A549 (cell line): ENCODE measurements around the gene LUZP1.

Experiments used
- BHLHE40 ChIP-seq: IDR thresholded peaks from 2 replicates; pipeline ENCODE4 v1.6.1; 2012; ENCODE audit warnings: low read depth, low read length, inconsistent platforms
- CBX2 ChIP-seq: fragments of 200-600 bp; sonication (generic); IDR thresholded peaks from 2 replicates; pipeline ENCODE4 v1.6.1; 2016; ENCODE audit warnings: low read depth, mild to moderate bottlenecking, borderline replicate concordance
- CHD2 ChIP-seq: fragments of 150-350 bp; IDR thresholded peaks from 2 replicates; pipeline ENCODE4 v1.6.1; 2014; ENCODE audit warnings: low read length; ENCODE audit not compliant: partially characterized antibody
- CTCF ChIP-seq: fragments of >200 bp; sonication (Bioruptor Twin); formaldehyde crosslinking; IDR thresholded peaks from 3 replicates; pipeline ENCODE4 v1.5.1; 2016
- EP300 ChIP-seq, 2 experiments: fragments of >200 bp; sonication (Bioruptor Twin); formaldehyde crosslinking; IDR thresholded peaks; 2 replicates in 1 of 2; 3 replicates in 1 of 2; pipeline ENCODE4 v1.6.1; 2016 to 2017
- ESRRA ChIP-seq: fragments of 150-350 bp; IDR thresholded peaks from 2 replicates; pipeline ENCODE4 v1.6.1; 2014; ENCODE audit warnings: mild to moderate bottlenecking, low read length, borderline replicate concordance
- JUNB ChIP-seq: fragments of >200 bp; sonication (Bioruptor Twin); formaldehyde crosslinking; IDR thresholded peaks from 2 replicates; pipeline ENCODE4 v1.6.1; 2016
- MAX ChIP-seq: IDR thresholded peaks from 2 replicates; pipeline ENCODE4 v1.6.1; 2012
- MYC ChIP-seq: IDR thresholded peaks from 2 replicates; pipeline ENCODE4 v1.6.1; 2012; ENCODE audit warnings: mild to moderate bottlenecking, inconsistent platforms, low read length, improper control_type of control experiment, borderline replicate concordance
- POLR2A ChIP-seq: IDR thresholded peaks from 2 replicates; pipeline ENCODE4 v1.6.1; 2012; ENCODE audit warnings: mild to moderate bottlenecking, low read length
- RFX5 ChIP-seq: fragments of 450-650 bp; IDR thresholded peaks from 2 replicates; pipeline ENCODE4 v1.7.1; 2014; ENCODE audit warnings: antibody characterized with exemption, mild to moderate bottlenecking, moderate library complexity
- RNF2 ChIP-seq: fragments of 200-600 bp; sonication (generic); IDR thresholded peaks from 2 replicates; pipeline ENCODE4 v1.6.1; 2016; ENCODE audit warnings: low read depth, mild to moderate bottlenecking, antibody characterized with exemption, moderate library complexity, borderline replicate concordance
- USF2 ChIP-seq: fragments of 450-650 bp; IDR thresholded peaks from 2 replicates; pipeline ENCODE4 v1.6.1; 2014; ENCODE audit warnings: antibody characterized with exemption
- ZFP36 ChIP-seq: fragments of 450-650 bp; IDR thresholded peaks from 2 replicates; pipeline ENCODE4 v1.6.1; 2014; ENCODE audit warnings: borderline replicate concordance; ENCODE audit not compliant: partially characterized antibody

- TF ChIP-seq CTCF (no peak), ESRRA (no peak), POLR2A (no peak), BHLHE40 (no peak), JUNB (no peak), RNF2 (no peak), EP300 (IDR thresholded peaks at IDR 0.05) (no peak), RFX5 (no peak), CHD2 (no peak), CBX2 (no peak), MAX (no peak), ZFP36 (no peak), MYC (no peak), USF2 (no peak)
Observed at GRCh38 chr1:23074012-23074411, 94.6 kb downstream of the LUZP1 start.
